IMR-90 (cell line): ENCODE measurements around the gene PLCG2. TPM values are rescaled to one million over a fixed set of nuclear protein-coding genes. Genes with fewer than 3 reads are reported as not detected.

Experiments
- ATAC-seq: fragments of 200-7000 bp; cut with Tn5 transposase; 2 replicates; pipeline ENCODE4 v1.9.1; 2020; ENCODE audit warnings: low read depth, mild to moderate bottlenecking, moderate library complexity
- BruUV-seq: library from RNA; stranded (reverse); fragments of 400-500 nt; replicated peaks from 2 replicates; lab custom pipeline; 2021; lab: Mats Ljungman, UMichigan
- CTCF ChIA-PET: fragments of 300-600 bp; formaldehyde crosslinking; extraction: SDS; loops from one replicate; lab custom pipeline; 2021; ENCODE audit warnings: antibody characterized with exemption; lab: Yijun Ruan, JAX
- POLR2A ChIA-PET: fragments of 300-600 bp; sonication (Branson Sonifier 250); formaldehyde crosslinking; loops from one replicate; lab custom pipeline; 2022; ENCODE audit warnings: antibody characterized with exemption; ENCODE audit not compliant: unreplicated experiment; lab: Charles Lee
- DNase-seq: peaks from one replicate; pipeline ENCODE4 v3.0.0; 2013
- H2AFZ ChIP-seq: replicated peaks from 2 replicates; pipeline ENCODE3; 2013; ENCODE audit warnings: low read length, mild to moderate bottlenecking; ENCODE audit not compliant: poor library complexity
- H2AK5ac ChIP-seq: 2 replicates; pipeline ENCODE4 v1.6.1; 2013; ENCODE audit warnings: low read depth, low read length, inconsistent platforms
- H2AK9ac ChIP-seq: replicated peaks from 2 replicates; pipeline ENCODE3; 2013; ENCODE audit warnings: mild to moderate bottlenecking, low read depth, low read length, moderate library complexity; ENCODE audit not compliant: poor library complexity
- H2BK120ac ChIP-seq: 2 replicates; pipeline ENCODE4 v1.6.1; 2013; ENCODE audit warnings: low read depth, low read length, inconsistent platforms
- H2BK15ac ChIP-seq: 3 replicates; pipeline ENCODE4 v1.6.1; 2013; ENCODE audit warnings: low read depth, low read length, inconsistent platforms
- H2BK20ac ChIP-seq: 2 replicates; pipeline ENCODE4 v1.6.1; 2013; ENCODE audit warnings: low read depth, mild to moderate bottlenecking, inconsistent platforms, low read length, moderate library complexity
- H2BK5ac ChIP-seq: 2 replicates; pipeline ENCODE4 v1.6.1; 2013; ENCODE audit warnings: mild to moderate bottlenecking, low read depth, low read length, inconsistent platforms; ENCODE audit not compliant: poor library complexity, severe bottlenecking
- H3K14ac ChIP-seq: replicated peaks from 2 replicates; pipeline ENCODE4 v1.6.1; 2013; ENCODE audit warnings: low read depth, low read length, inconsistent platforms
- H3K18ac ChIP-seq: 2 replicates; pipeline ENCODE4 v1.6.1; 2013; ENCODE audit warnings: low read depth, low read length, control low read depth
- H3K23ac ChIP-seq: 2 replicates; pipeline ENCODE4 v1.6.1; 2013; ENCODE audit warnings: low read depth, low read length, inconsistent platforms
- H3K27ac ChIP-seq: 2 replicates; pipeline ENCODE4 v1.5.1; 2013; ENCODE audit warnings: mild to moderate bottlenecking, control low read depth, low read length; ENCODE audit not compliant: insufficient read depth
- H3K27me3 ChIP-seq: 2 replicates; pipeline ENCODE4 v1.6.1; 2013; ENCODE audit warnings: low read length; ENCODE audit not compliant: control insufficient read depth, insufficient read depth
- H3K36me3 ChIP-seq: 2 replicates; pipeline ENCODE4 v1.6.1; 2013; ENCODE audit warnings: low read length, mixed read lengths; ENCODE audit not compliant: control insufficient read depth, insufficient read depth
- H3K4ac ChIP-seq: 2 replicates; pipeline ENCODE4 v1.6.1; 2013; ENCODE audit warnings: low read depth, low read length, inconsistent platforms
- H3K4me1 ChIP-seq: 2 replicates; pipeline ENCODE4 v1.6.1; 2013; ENCODE audit warnings: low read length, mixed read lengths; ENCODE audit not compliant: control insufficient read depth, insufficient read depth
- H3K4me2 ChIP-seq: 2 replicates; pipeline ENCODE4 v1.6.1; 2013; ENCODE audit warnings: low read depth, mild to moderate bottlenecking, control low read depth, low read length, moderate library complexity
- H3K4me3 ChIP-seq: 2 replicates; pipeline ENCODE4 v1.5.1; 2013; ENCODE audit warnings: low read depth, mild to moderate bottlenecking, control low read depth, low read length, moderate library complexity; ENCODE audit not compliant: insufficient read depth
- H3K56ac ChIP-seq: 2 replicates; pipeline ENCODE4 v1.6.1; 2013; ENCODE audit warnings: low read length, inconsistent platforms; ENCODE audit not compliant: insufficient read depth; ENCODE audit errors: extremely low read depth
- H3K79me1 ChIP-seq, 2 experiments: 2 replicates each; pipeline ENCODE4 v1.6.1; 2013; ENCODE audit warnings: low read length in 2 of 2, inconsistent platforms in 1 of 2, low read depth in 1 of 2
- H3K9ac ChIP-seq: 2 replicates; pipeline ENCODE4 v1.6.1; 2013; ENCODE audit warnings: low read depth, low read length, control low read depth
- H3K9me1 ChIP-seq: 2 replicates; pipeline ENCODE4 v1.6.1; 2013; ENCODE audit warnings: low read length, inconsistent platforms; ENCODE audit not compliant: insufficient read depth
- H3K9me3 ChIP-seq: 2 replicates; pipeline ENCODE4 v1.6.1; 2013; ENCODE audit warnings: low read length; ENCODE audit not compliant: control insufficient read depth, insufficient read depth
- H4K20me1 ChIP-seq: 2 replicates; pipeline ENCODE4 v1.6.1; 2013; ENCODE audit warnings: low read length, inconsistent platforms; ENCODE audit not compliant: insufficient read depth
- H4K5ac ChIP-seq: 2 replicates; pipeline ENCODE4 v1.6.1; 2013; ENCODE audit warnings: mild to moderate bottlenecking, low read depth, low read length, control low read depth
- H4K8ac ChIP-seq, 2 experiments: 2 replicates each; pipeline ENCODE4 v1.6.1; 2013; ENCODE audit warnings: low read depth in 2 of 2, low read length in 2 of 2, control low read depth in 1 of 2, inconsistent platforms in 1 of 2
- H4K91ac ChIP-seq: 2 replicates; pipeline ENCODE4 v1.6.1; 2013; ENCODE audit warnings: low read depth, low read length, inconsistent platforms; ENCODE audit not compliant: insufficient read depth
- BHLHE40 ChIP-seq: fragments of 150-350 bp; IDR thresholded peaks from 2 replicates; pipeline ENCODE4 v1.6.1; 2016; ENCODE audit warnings: mild to moderate bottlenecking, low read depth, low read length
- CTCF ChIP-seq: conservative IDR thresholded peaks from 2 replicates; pipeline ENCODE4 v1.5.1; 2012; ENCODE audit warnings: mild to moderate bottlenecking, low read depth, low read length, improper control_type of control experiment
- MAFK ChIP-seq: IDR thresholded peaks from 2 replicates; pipeline ENCODE4 v1.6.1; 2012; ENCODE audit warnings: low read depth, low read length, improper control_type of control experiment
- MAZ ChIP-seq: IDR thresholded peaks from 2 replicates; pipeline ENCODE4 v1.6.1; 2012; ENCODE audit warnings: low read depth, mild to moderate bottlenecking, low read length, improper control_type of control experiment, moderate library complexity, borderline replicate concordance
- MXI1 ChIP-seq: IDR thresholded peaks from 2 replicates; pipeline ENCODE4 v1.6.1; 2012; ENCODE audit warnings: low read depth, mild to moderate bottlenecking, low read length, moderate library complexity, borderline replicate concordance
- NFE2L2 ChIP-seq: fragments of 150-350 bp; IDR thresholded peaks from 2 replicates; pipeline ENCODE4 v1.6.1; 2016; ENCODE audit warnings: low read depth, mild to moderate bottlenecking, low read length
- POLR2A ChIP-seq: IDR thresholded peaks from 2 replicates; pipeline ENCODE4 v1.6.1; 2012; ENCODE audit warnings: mild to moderate bottlenecking, low read depth, low read length
- RAD21 ChIP-seq: IDR thresholded peaks from 2 replicates; pipeline ENCODE4 v1.6.1; 2012; ENCODE audit warnings: low read length, improper control_type of control experiment
- RFX5 ChIP-seq: IDR thresholded peaks from 2 replicates; pipeline ENCODE4 v1.8.0; 2012; ENCODE audit warnings: low read depth, mild to moderate bottlenecking, low read length, moderate library complexity
- SMC3 ChIP-seq: fragments of 150-350 bp; IDR thresholded peaks from 2 replicates; pipeline ENCODE4 v1.6.1; 2016; ENCODE audit warnings: low read depth, mild to moderate bottlenecking, antibody characterized with exemption, low read length, moderate library complexity
- WGBS, 2 experiments: methylation state at CpG; one replicate each; pipeline versions ENCODE4 v1.1.5 to v1.1.7; 2013; ENCODE audit warnings: missing lambda C conversion rate in 2 of 2; ENCODE audit not compliant: insufficient read length in 1 of 2; ENCODE audit errors: extremely low coverage in 2 of 2; 5-methylcytosine and 5-hydroxymethylcytosine counted together
- dilution Hi-C: fragments of 300-500 bp; cut with HindIII; formaldehyde crosslinking; loops from one replicate; pipeline ENCODE4 v1.14.3; 2018; ENCODE audit warnings: low sequenced_read_pairs; ENCODE audit not compliant: unreplicated experiment
- in situ Hi-C: fragments of 300-500 bp; cut with MboI; formaldehyde crosslinking; loops from 3 replicates; pipeline ENCODE4 v1.14.3; 2019; ENCODE audit warnings: low sequenced_read_pairs, inconsistent platforms, mixed read lengths
- intact Hi-C: fragments of 100-400 bp; cut with micrococcal nuclease; formaldehyde crosslinking; loops from 2 replicates; pipeline ENCODE4 v1.10.0; 2022
- polyA plus RNA-seq, 3 experiments: library from polyadenylated mRNA; depleted of rRNA; stranded (reverse); fragments of >200 nt; gene quantifications; 2 replicates each; pipeline ENCODE4 v1.2.3, GENCODE V29; 2012; ENCODE audit warnings: low replicate concordance in 1 of 3
- total RNA-seq: library from RNA; depleted of rRNA; stranded (reverse); fragments of >200 nt; gene quantifications from 2 replicates; pipeline ENCODE4 v1.2.3, GENCODE V29; 2012

PLCG2 gene
- total and polyA plus RNA-seq, 2 of the 4 experiments (the other 2 are of a cell fraction): 0.14 to 0.18 TPM

- no peak overlapping the region for H3K4me2 ChIP-seq
- no TSS peak for BruUV-seq
- no peak overlapping the region for H3K14ac ChIP-seq
- no peak overlapping the region for H3K4me3 ChIP-seq
- no peak overlapping the region for H3K27ac ChIP-seq
- H3K79me1 ChIP-seq: no peaks in the 10 kb centered on the region
- no peak overlapping the region for H4K5ac ChIP-seq
- no peaks in the 10 kb centered on the region for H3K36me3 ChIP-seq
- ATAC-seq (peak; percentile 91), DNase-seq (peak; percentile 24)
- dilution Hi-C loops (no loop called here), in situ Hi-C loops (loop anchor here (10.0 kb wide), 1 partner anchor 509 kb away; no protein-coding TSS in a partner anchor), intact Hi-C loops (no loop called here)
- no peaks in the 10 kb centered on the region for H3K4me1 ChIP-seq
- H4K20me1 ChIP-seq: no peaks in the 10 kb centered on the region
- H3K27me3 ChIP-seq: peaks cover 5% of the 10 kb centered on the region
- no peak overlapping the region for H4K8ac ChIP-seq
- H2AFZ ChIP-seq: no peak overlapping the region
- H3K9ac ChIP-seq: no peak overlapping the region
- no peaks in the 10 kb centered on the region for H3K9me1 ChIP-seq
- no peak overlapping the region for H4K91ac ChIP-seq
- POLR2A ChIA-PET: no interaction called here
- no peak overlapping the region for H3K23ac ChIP-seq
- no peak overlapping the region for H2BK5ac ChIP-seq
- no peak overlapping the region for H3K4ac ChIP-seq
- no peak overlapping the region for H3K56ac ChIP-seq
- TF ChIP-seq MAFK: no peak
- peak; percentile 21; the same call in 1 of the 2 replicates for TF ChIP-seq RAD21
- no peak for TF ChIP-seq POLR2A
- no peak for TF ChIP-seq MAZ
- no peak for TF ChIP-seq RFX5
- TF ChIP-seq MXI1: no peak
- TF ChIP-seq BHLHE40: no peak
- TF ChIP-seq SMC3: peak; percentile 35
- no peak for TF ChIP-seq NFE2L2
- peak; percentile 60 for TF ChIP-seq CTCF
- H2AK9ac ChIP-seq: no peak overlapping the region
- H2BK120ac ChIP-seq: no peak overlapping the region
- CTCF ChIA-PET: interaction anchor here (0.6 to 1.5 kb wide), 4 partner anchors 11 to 471 kb away, joined by 3 to 9 read pairs (median 4); no protein-coding TSS in a partner anchor
- WGBS, 2 experiments: no CpG with 5 or more reads among the region's 6 CpGs
- no peaks in the 10 kb centered on the region for H3K9me3 ChIP-seq
- no peak overlapping the region for H2BK15ac ChIP-seq
- H2AK5ac ChIP-seq: no peak overlapping the region
- H3K18ac ChIP-seq: no peak overlapping the region
- H2BK20ac ChIP-seq: no peak overlapping the region
These were observed 95.0 kb downstream of the PLCG2 start for GRCh38 chr16:81873843-81874752.
